OCI-LY3 (cell line): ENCODE measurements around the gene HHIP.

Experiments
- EZH2phosphoT487 ChIP-seq: fragments of 200-600 bp; shearing (Covaris generic); IDR thresholded peaks from 2 replicates; pipeline ENCODE4 v1.6.1; 2018; ENCODE audit warnings: antibody characterized with exemption, mixed run types, low read depth
- TF ChIP-seq, protein P1 (sequence below): fragments of 200-600, 300-600 bp; sonication (generic); IDR thresholded peaks from 2 replicates; pipeline ENCODE4 v1.5.1; 2014; ENCODE audit warnings: antibody characterized with exemption, low read length, low read depth

DNA sequence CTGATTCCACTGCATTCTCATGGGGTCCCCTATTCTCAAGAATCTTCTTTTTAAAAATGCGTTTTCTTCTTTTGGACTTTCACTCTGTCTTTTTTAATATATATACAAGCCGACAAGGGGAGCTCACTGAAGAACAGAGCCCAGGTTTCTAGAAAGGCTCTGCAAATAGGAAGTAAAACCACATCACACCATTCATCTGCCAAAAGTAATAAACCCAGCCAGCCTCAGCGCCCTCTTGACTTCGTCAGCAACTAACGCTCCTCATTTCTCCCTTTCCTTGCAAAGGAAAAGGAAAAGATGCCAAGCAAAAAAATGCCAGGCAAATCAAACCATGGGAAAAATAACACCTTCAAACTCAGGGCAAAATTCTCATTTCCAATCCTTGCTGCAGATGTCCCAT lies 136.4 kb downstream of the HHIP start:
- TF ChIP-seq, protein P1, sequence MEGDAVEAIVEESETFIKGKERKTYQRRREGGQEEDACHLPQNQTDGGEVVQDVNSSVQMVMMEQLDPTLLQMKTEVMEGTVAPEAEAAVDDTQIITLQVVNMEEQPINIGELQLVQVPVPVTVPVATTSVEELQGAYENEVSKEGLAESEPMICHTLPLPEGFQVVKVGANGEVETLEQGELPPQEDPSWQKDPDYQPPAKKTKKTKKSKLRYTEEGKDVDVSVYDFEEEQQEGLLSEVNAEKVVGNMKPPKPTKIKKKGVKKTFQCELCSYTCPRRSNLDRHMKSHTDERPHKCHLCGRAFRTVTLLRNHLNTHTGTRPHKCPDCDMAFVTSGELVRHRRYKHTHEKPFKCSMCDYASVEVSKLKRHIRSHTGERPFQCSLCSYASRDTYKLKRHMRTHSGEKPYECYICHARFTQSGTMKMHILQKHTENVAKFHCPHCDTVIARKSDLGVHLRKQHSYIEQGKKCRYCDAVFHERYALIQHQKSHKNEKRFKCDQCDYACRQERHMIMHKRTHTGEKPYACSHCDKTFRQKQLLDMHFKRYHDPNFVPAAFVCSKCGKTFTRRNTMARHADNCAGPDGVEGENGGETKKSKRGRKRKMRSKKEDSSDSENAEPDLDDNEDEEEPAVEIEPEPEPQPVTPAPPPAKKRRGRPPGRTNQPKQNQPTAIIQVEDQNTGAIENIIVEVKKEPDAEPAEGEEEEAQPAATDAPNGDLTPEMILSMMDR = peak; percentile 15; the same call in 1 of the 2 replicates
- no peak for TF ChIP-seq EZH2phosphoT487
